Testis (tissue), 3 donors: ENCODE results near the gene RASGEF1C. TPM values are rescaled to one million over a fixed set of nuclear protein-coding genes. Genes with fewer than 3 reads are reported as not detected.

Source experiments
- DNase-seq: peaks from one replicate; pipeline ENCODE4 v3.0.0-alpha.2; 2019
- H3K27ac ChIP-seq, 2 donors: fragments of 200-600 bp; sonication (generic); one replicate each; pipeline ENCODE4 v1.5.1; 2019
- H3K27me3 ChIP-seq: fragments of 200-600 bp; sonication (generic); one replicate; pipeline ENCODE4 v1.5.1; 2019
- H3K36me3 ChIP-seq: fragments of 200-600 bp; sonication (generic); one replicate; pipeline ENCODE4 v1.5.1; 2017; ENCODE audit warnings: low read depth; ENCODE audit errors: missing control alignments
- H3K4me1 ChIP-seq: fragments of 200-600 bp; sonication (generic); one replicate; pipeline ENCODE4 v1.5.1; 2019
- H3K4me3 ChIP-seq, 2 donors: fragments of 200-600 bp; sonication (generic); one replicate each; pipeline ENCODE4 v1.5.1; 2017 to 2019
- H3K9me3 ChIP-seq: fragments of 200-600 bp; sonication (generic); one replicate; pipeline ENCODE4 v1.5.1; 2017
- POLR2A ChIP-seq: fragments of 450-650 bp; IDR thresholded peaks from one replicate; pipeline ENCODE4 v1.6.1; 2017; ENCODE audit warnings: antibody characterized with exemption, mild to moderate bottlenecking, moderate library complexity
- WGBS, 2 donors: methylation state at CpG; one replicate each; pipeline ENCODE4 v1.1.5; 2018; 5-methylcytosine and 5-hydroxymethylcytosine counted together
- intact Hi-C: fragments of 100-400 bp; cut with DNase I; formaldehyde crosslinking; loops from one replicate; pipeline ENCODE4 v1.15.1; 2023; ENCODE audit warnings: low total_unique reads
- polyA plus RNA-seq: library from polyadenylated mRNA; stranded (reverse); fragments of 350-450 nt; fragmentation: Illumina TruSeq; extraction: RNeasy Lipid Tissue Mini Kit (QIAGEN cat#74804); gene quantifications from one replicate; pipeline ENCODE4 v1.2.3, GENCODE V29; 2014; ENCODE audit warnings: low read depth, low replicate concordance; ENCODE audit not compliant: insufficient read depth
- total RNA-seq, 2 donors: library from RNA; depleted of rRNA; stranded (reverse); fragments of >200 nt; gene quantifications; one replicate each; pipeline ENCODE4 v1.2.3, GENCODE V29; 2016
- TF ChIP-seq, protein P1 (sequence below), 3 experiments: fragments of 450-650 bp in 2 of 3; fragments of 200-600 bp in 1 of 3; sonication (generic) in 1 of 3; IDR thresholded peaks; one replicate each; pipeline ENCODE4 v1.5.1; 2016 to 2019; ENCODE audit warnings: antibody characterized with exemption in 3 of 3, mild to moderate bottlenecking in 2 of 3, moderate library complexity in 1 of 3

RASGEF1C gene
- total and polyA plus RNA-seq, 3 donors from 2014 or later: 8.0 to 19.0 (median 8.5) TPM

DNA sequence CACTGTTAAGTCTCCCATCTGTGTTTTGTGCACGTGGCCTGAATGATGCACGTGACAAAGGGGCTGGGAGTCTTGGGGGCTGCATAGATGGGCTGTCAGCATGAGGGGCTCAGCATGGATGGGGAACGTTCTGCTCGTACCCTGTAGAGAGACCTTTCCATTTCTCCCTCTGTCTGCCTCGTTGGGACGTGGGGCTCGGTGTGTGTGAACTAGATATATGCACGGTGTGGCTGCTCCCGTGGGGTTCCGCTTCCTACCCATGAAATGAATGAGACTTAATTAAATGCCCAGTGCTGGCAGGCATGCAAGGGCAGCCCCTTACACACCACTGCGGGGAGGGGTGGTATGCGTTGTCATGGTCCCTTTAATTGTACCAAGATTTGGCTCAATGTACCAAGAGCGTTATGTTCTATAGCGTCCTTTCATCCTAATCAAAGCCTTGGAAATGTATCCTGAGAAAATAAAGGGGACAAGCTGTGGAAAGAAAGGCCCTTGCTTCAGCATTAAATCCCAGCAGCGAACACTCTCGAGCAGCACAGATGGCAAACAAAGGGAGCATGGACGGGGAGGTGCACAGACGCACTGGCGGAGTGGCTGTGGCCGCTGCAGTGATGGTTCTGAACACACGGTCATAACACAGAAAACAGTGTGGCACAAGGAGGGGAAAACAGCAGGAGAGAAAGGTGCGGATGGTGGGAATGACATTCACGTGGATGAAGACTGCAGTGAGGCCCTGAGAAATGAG lies 66.8 kb downstream of the RASGEF1C start:
- DNase-seq: peak; percentile 9
- H3K27me3 ChIP-seq: no peaks in the 10 kb centered on the region

DNA sequence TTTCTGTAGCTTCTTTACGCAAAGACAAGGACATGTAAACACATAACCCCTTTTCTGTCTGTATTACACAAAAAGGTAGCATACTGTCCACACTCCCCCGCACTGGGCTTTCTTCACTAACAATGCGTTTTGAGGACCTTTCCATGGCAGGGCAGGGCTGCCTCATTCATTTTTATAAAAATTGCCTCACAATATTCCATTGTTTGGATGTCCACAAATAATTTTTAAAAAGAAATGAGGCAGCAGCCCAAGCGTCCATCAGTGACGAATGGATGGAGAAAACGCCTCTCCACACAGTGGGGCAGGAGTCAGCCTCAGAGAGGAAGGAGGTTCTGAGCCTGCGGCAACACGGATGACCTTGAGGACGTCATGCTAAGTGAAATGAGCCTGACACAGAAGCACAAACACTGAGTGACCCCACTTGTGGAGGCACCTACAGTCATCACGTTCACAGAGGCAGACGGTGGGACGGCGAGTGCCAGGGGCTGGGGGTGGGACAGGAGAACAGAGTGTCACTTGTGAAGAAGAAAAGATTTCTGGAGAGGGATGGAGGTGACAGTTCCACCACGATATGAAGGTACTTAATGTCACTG lies 67.8 kb downstream of the RASGEF1C start:
- TF ChIP-seq, protein P1, sequence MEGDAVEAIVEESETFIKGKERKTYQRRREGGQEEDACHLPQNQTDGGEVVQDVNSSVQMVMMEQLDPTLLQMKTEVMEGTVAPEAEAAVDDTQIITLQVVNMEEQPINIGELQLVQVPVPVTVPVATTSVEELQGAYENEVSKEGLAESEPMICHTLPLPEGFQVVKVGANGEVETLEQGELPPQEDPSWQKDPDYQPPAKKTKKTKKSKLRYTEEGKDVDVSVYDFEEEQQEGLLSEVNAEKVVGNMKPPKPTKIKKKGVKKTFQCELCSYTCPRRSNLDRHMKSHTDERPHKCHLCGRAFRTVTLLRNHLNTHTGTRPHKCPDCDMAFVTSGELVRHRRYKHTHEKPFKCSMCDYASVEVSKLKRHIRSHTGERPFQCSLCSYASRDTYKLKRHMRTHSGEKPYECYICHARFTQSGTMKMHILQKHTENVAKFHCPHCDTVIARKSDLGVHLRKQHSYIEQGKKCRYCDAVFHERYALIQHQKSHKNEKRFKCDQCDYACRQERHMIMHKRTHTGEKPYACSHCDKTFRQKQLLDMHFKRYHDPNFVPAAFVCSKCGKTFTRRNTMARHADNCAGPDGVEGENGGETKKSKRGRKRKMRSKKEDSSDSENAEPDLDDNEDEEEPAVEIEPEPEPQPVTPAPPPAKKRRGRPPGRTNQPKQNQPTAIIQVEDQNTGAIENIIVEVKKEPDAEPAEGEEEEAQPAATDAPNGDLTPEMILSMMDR (IDR thresholded peaks at IDR 0.05): no peak
- TF ChIP-seq POLR2A: no peak
- Histone ChIP-seq H3K4me3 (no peak overlapping the region), H3K27ac (no peak overlapping the region), H3K36me3 (no peaks in the 10 kb centered on the region), H3K9me3 (no peaks in the 10 kb centered on the region), H3K27me3 (no peaks in the 10 kb centered on the region), H3K4me1 (no peaks in the 10 kb centered on the region)
- intact Hi-C loops: no loop called here
- DNase-seq: peak; percentile 13
- WGBS, 2 donors: 37 to 47% methylated on average over 14 of the region's 14 CpGs

More for the DNA sequence above, 66.8 kb downstream of the RASGEF1C start:
- no peak overlapping the region for H3K4me3 ChIP-seq
- TF ChIP-seq, protein P1 (IDR thresholded peaks at IDR 0.05): no peak
- no peak for TF ChIP-seq POLR2A
- no peaks in the 10 kb centered on the region for H3K4me1 ChIP-seq
- H3K27ac ChIP-seq: no peak overlapping the region
- H3K36me3 ChIP-seq: no peaks in the 10 kb centered on the region
- WGBS, 2 donors: 81 to 88% methylated on average over 23 of the region's 23 CpGs
- H3K9me3 ChIP-seq: no peaks in the 10 kb centered on the region
- intact Hi-C loops: no loop called here

DNA sequence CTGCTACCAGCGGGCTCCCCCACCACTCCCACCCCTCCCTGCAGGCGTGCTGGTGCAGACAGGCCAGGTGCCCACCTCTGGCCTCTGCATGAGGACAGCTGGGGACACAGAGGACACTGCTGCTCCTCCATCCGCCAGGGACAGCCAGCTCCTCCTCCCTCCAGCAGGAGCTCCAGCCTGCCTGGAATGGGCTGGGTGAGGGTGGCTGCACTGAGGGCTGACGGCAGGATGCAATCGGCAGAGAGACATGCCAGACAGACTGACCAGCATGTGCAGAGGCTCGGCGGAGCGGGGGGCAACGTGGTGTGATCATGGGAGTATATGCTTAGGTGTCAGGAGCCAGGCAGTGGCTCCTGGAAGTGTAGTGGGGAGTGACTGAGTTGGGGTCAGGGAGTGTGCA lies 68.4 kb downstream of the RASGEF1C start:
- DNase-seq: peak; percentile 9
- intact Hi-C loops: no loop called here
- Histone ChIP-seq H3K9me3 (no peaks in the 10 kb centered on the region), H3K36me3 (no peaks in the 10 kb centered on the region), H3K27ac (no peak overlapping the region), H3K4me1 (no peaks in the 10 kb centered on the region), H3K4me3 (no peak overlapping the region), H3K27me3 (no peaks in the 10 kb centered on the region)
- WGBS, 2 donors: 44 to 81% methylated on average over 5 to 9 of the region's 9 CpGs
- TF ChIP-seq, protein P1 (IDR thresholded peaks at IDR 0.05): no peak
- no peak for TF ChIP-seq POLR2A

DNA sequence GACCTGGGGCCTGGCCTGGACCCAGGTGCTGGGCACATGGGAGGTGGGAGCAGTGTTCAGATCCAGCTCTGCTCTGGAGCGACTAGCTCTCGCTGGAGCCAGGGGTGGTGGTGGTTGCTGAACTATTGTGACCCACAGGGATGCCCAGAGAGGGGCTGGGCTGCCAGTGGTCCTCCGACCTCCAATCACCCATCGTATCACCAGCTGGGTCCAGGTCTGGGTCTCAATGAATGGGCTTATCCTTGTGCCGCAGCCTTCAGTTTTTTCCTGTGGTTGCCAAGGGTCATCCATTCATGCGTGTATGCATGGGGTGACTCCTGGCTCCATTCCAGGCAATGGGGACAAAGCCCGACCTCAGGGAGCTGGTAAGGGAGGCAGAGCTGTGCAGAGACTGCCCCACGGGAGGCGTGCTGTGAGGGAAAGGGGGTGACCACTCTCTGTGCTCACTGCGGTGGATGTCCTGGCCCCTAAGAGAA lies 68.9 kb downstream of the RASGEF1C start:
- no peaks in the 10 kb centered on the region for H3K9me3 ChIP-seq
- H3K4me1 ChIP-seq: no peaks in the 10 kb centered on the region
- peak; percentile 6 for DNase-seq
- intact Hi-C loops: no loop called here
- H3K27me3 ChIP-seq: no peaks in the 10 kb centered on the region
- H3K36me3 ChIP-seq: no peaks in the 10 kb centered on the region
- 66 to 79% methylated on average over 3 to 10 of the region's 10 CpGs for WGBS, 2 donors
- H3K4me3 ChIP-seq: no peak overlapping the region
- TF ChIP-seq, protein P1 (IDR thresholded peaks at IDR 0.05): no peak
- no peak for TF ChIP-seq POLR2A
- no peak overlapping the region for H3K27ac ChIP-seq
